IMR-90 (cell line): ENCODE measurements around the gene ELMO1. TPM values are rescaled to one million over a fixed set of nuclear protein-coding genes. Genes with fewer than 3 reads are reported as not detected.

Experiments
- ATAC-seq: fragments of 200-7000 bp; cut with Tn5 transposase; 2 replicates; pipeline ENCODE4 v1.9.1; 2020; ENCODE audit warnings: low read depth, mild to moderate bottlenecking, moderate library complexity
- BruUV-seq: library from RNA; stranded (reverse); fragments of 400-500 nt; replicated peaks from 2 replicates; lab custom pipeline; 2021; lab: Mats Ljungman, UMichigan
- CTCF ChIA-PET: fragments of 300-600 bp; formaldehyde crosslinking; extraction: SDS; loops from one replicate; lab custom pipeline; 2021; ENCODE audit warnings: antibody characterized with exemption; lab: Yijun Ruan, JAX
- POLR2A ChIA-PET: fragments of 300-600 bp; sonication (Branson Sonifier 250); formaldehyde crosslinking; loops from one replicate; lab custom pipeline; 2022; ENCODE audit warnings: antibody characterized with exemption; ENCODE audit not compliant: unreplicated experiment; lab: Charles Lee
- DNase-seq: peaks from one replicate; pipeline ENCODE4 v3.0.0; 2013
- H2AFZ ChIP-seq: replicated peaks from 2 replicates; pipeline ENCODE3; 2013; ENCODE audit warnings: low read length, mild to moderate bottlenecking; ENCODE audit not compliant: poor library complexity
- H2AK5ac ChIP-seq: 2 replicates; pipeline ENCODE4 v1.6.1; 2013; ENCODE audit warnings: low read depth, low read length, inconsistent platforms
- H2AK9ac ChIP-seq: replicated peaks from 2 replicates; pipeline ENCODE3; 2013; ENCODE audit warnings: mild to moderate bottlenecking, low read depth, low read length, moderate library complexity; ENCODE audit not compliant: poor library complexity
- H2BK120ac ChIP-seq: 2 replicates; pipeline ENCODE4 v1.6.1; 2013; ENCODE audit warnings: low read depth, low read length, inconsistent platforms
- H2BK15ac ChIP-seq: 3 replicates; pipeline ENCODE4 v1.6.1; 2013; ENCODE audit warnings: low read depth, low read length, inconsistent platforms
- H2BK20ac ChIP-seq: 2 replicates; pipeline ENCODE4 v1.6.1; 2013; ENCODE audit warnings: low read depth, mild to moderate bottlenecking, inconsistent platforms, low read length, moderate library complexity
- H2BK5ac ChIP-seq: 2 replicates; pipeline ENCODE4 v1.6.1; 2013; ENCODE audit warnings: mild to moderate bottlenecking, low read depth, low read length, inconsistent platforms; ENCODE audit not compliant: poor library complexity, severe bottlenecking
- H3K14ac ChIP-seq: replicated peaks from 2 replicates; pipeline ENCODE4 v1.6.1; 2013; ENCODE audit warnings: low read depth, low read length, inconsistent platforms
- H3K18ac ChIP-seq: 2 replicates; pipeline ENCODE4 v1.6.1; 2013; ENCODE audit warnings: low read depth, low read length, control low read depth
- H3K23ac ChIP-seq: 2 replicates; pipeline ENCODE4 v1.6.1; 2013; ENCODE audit warnings: low read depth, low read length, inconsistent platforms
- H3K27ac ChIP-seq: 2 replicates; pipeline ENCODE4 v1.5.1; 2013; ENCODE audit warnings: mild to moderate bottlenecking, control low read depth, low read length; ENCODE audit not compliant: insufficient read depth
- H3K27me3 ChIP-seq: 2 replicates; pipeline ENCODE4 v1.6.1; 2013; ENCODE audit warnings: low read length; ENCODE audit not compliant: control insufficient read depth, insufficient read depth
- H3K36me3 ChIP-seq: 2 replicates; pipeline ENCODE4 v1.6.1; 2013; ENCODE audit warnings: low read length, mixed read lengths; ENCODE audit not compliant: control insufficient read depth, insufficient read depth
- H3K4ac ChIP-seq: 2 replicates; pipeline ENCODE4 v1.6.1; 2013; ENCODE audit warnings: low read depth, low read length, inconsistent platforms
- H3K4me1 ChIP-seq: 2 replicates; pipeline ENCODE4 v1.6.1; 2013; ENCODE audit warnings: low read length, mixed read lengths; ENCODE audit not compliant: control insufficient read depth, insufficient read depth
- H3K4me2 ChIP-seq: 2 replicates; pipeline ENCODE4 v1.6.1; 2013; ENCODE audit warnings: low read depth, mild to moderate bottlenecking, control low read depth, low read length, moderate library complexity
- H3K4me3 ChIP-seq: 2 replicates; pipeline ENCODE4 v1.5.1; 2013; ENCODE audit warnings: low read depth, mild to moderate bottlenecking, control low read depth, low read length, moderate library complexity; ENCODE audit not compliant: insufficient read depth
- H3K56ac ChIP-seq: 2 replicates; pipeline ENCODE4 v1.6.1; 2013; ENCODE audit warnings: low read length, inconsistent platforms; ENCODE audit not compliant: insufficient read depth; ENCODE audit errors: extremely low read depth
- H3K79me1 ChIP-seq, 2 experiments: 2 replicates each; pipeline ENCODE4 v1.6.1; 2013; ENCODE audit warnings: low read length in 2 of 2, inconsistent platforms in 1 of 2, low read depth in 1 of 2
- H3K9ac ChIP-seq: 2 replicates; pipeline ENCODE4 v1.6.1; 2013; ENCODE audit warnings: low read depth, low read length, control low read depth
- H3K9me1 ChIP-seq: 2 replicates; pipeline ENCODE4 v1.6.1; 2013; ENCODE audit warnings: low read length, inconsistent platforms; ENCODE audit not compliant: insufficient read depth
- H3K9me3 ChIP-seq: 2 replicates; pipeline ENCODE4 v1.6.1; 2013; ENCODE audit warnings: low read length; ENCODE audit not compliant: control insufficient read depth, insufficient read depth
- H4K20me1 ChIP-seq: 2 replicates; pipeline ENCODE4 v1.6.1; 2013; ENCODE audit warnings: low read length, inconsistent platforms; ENCODE audit not compliant: insufficient read depth
- H4K5ac ChIP-seq: 2 replicates; pipeline ENCODE4 v1.6.1; 2013; ENCODE audit warnings: mild to moderate bottlenecking, low read depth, low read length, control low read depth
- H4K8ac ChIP-seq, 2 experiments: 2 replicates each; pipeline ENCODE4 v1.6.1; 2013; ENCODE audit warnings: low read depth in 2 of 2, low read length in 2 of 2, control low read depth in 1 of 2, inconsistent platforms in 1 of 2
- H4K91ac ChIP-seq: 2 replicates; pipeline ENCODE4 v1.6.1; 2013; ENCODE audit warnings: low read depth, low read length, inconsistent platforms; ENCODE audit not compliant: insufficient read depth
- BHLHE40 ChIP-seq: fragments of 150-350 bp; IDR thresholded peaks from 2 replicates; pipeline ENCODE4 v1.6.1; 2016; ENCODE audit warnings: mild to moderate bottlenecking, low read depth, low read length
- CHD1 ChIP-seq: IDR thresholded peaks from 2 replicates; pipeline ENCODE4 v1.6.1; 2012; ENCODE audit warnings: low read depth, low read length, improper control_type of control experiment
- FOS ChIP-seq: fragments of 150-350 bp; IDR thresholded peaks from 2 replicates; pipeline ENCODE4 v1.6.1; 2016; ENCODE audit warnings: low read depth, low read length
- MAFK ChIP-seq: IDR thresholded peaks from 2 replicates; pipeline ENCODE4 v1.6.1; 2012; ENCODE audit warnings: low read depth, low read length, improper control_type of control experiment
- MAZ ChIP-seq: IDR thresholded peaks from 2 replicates; pipeline ENCODE4 v1.6.1; 2012; ENCODE audit warnings: low read depth, mild to moderate bottlenecking, low read length, improper control_type of control experiment, moderate library complexity, borderline replicate concordance
- MXI1 ChIP-seq: IDR thresholded peaks from 2 replicates; pipeline ENCODE4 v1.6.1; 2012; ENCODE audit warnings: low read depth, mild to moderate bottlenecking, low read length, moderate library complexity, borderline replicate concordance
- NFE2L2 ChIP-seq: fragments of 150-350 bp; IDR thresholded peaks from 2 replicates; pipeline ENCODE4 v1.6.1; 2016; ENCODE audit warnings: low read depth, mild to moderate bottlenecking, low read length
- RAD21 ChIP-seq: IDR thresholded peaks from 2 replicates; pipeline ENCODE4 v1.6.1; 2012; ENCODE audit warnings: low read length, improper control_type of control experiment
- RFX5 ChIP-seq: IDR thresholded peaks from 2 replicates; pipeline ENCODE4 v1.8.0; 2012; ENCODE audit warnings: low read depth, mild to moderate bottlenecking, low read length, moderate library complexity
- SMC3 ChIP-seq: fragments of 150-350 bp; IDR thresholded peaks from 2 replicates; pipeline ENCODE4 v1.6.1; 2016; ENCODE audit warnings: low read depth, mild to moderate bottlenecking, antibody characterized with exemption, low read length, moderate library complexity
- USF2 ChIP-seq: fragments of 150-350 bp; IDR thresholded peaks from 2 replicates; pipeline ENCODE4 v1.6.1; 2017; ENCODE audit warnings: mild to moderate bottlenecking, antibody characterized with exemption, low read length, low read depth
- WGBS, 2 experiments: methylation state at CpG; one replicate each; pipeline versions ENCODE4 v1.1.5 to v1.1.7; 2013; ENCODE audit warnings: missing lambda C conversion rate in 2 of 2; ENCODE audit not compliant: insufficient read length in 1 of 2; ENCODE audit errors: extremely low coverage in 2 of 2; 5-methylcytosine and 5-hydroxymethylcytosine counted together
- dilution Hi-C: fragments of 300-500 bp; cut with HindIII; formaldehyde crosslinking; loops from one replicate; pipeline ENCODE4 v1.14.3; 2018; ENCODE audit warnings: low sequenced_read_pairs; ENCODE audit not compliant: unreplicated experiment
- in situ Hi-C: fragments of 300-500 bp; cut with MboI; formaldehyde crosslinking; loops from 3 replicates; pipeline ENCODE4 v1.14.3; 2019; ENCODE audit warnings: low sequenced_read_pairs, inconsistent platforms, mixed read lengths
- intact Hi-C: fragments of 100-400 bp; cut with micrococcal nuclease; formaldehyde crosslinking; loops from 2 replicates; pipeline ENCODE4 v1.10.0; 2022
- polyA plus RNA-seq, 3 experiments: library from polyadenylated mRNA; depleted of rRNA; stranded (reverse); fragments of >200 nt; gene quantifications; 2 replicates each; pipeline ENCODE4 v1.2.3, GENCODE V29; 2012; ENCODE audit warnings: low replicate concordance in 1 of 3
- total RNA-seq: library from RNA; depleted of rRNA; stranded (reverse); fragments of >200 nt; gene quantifications from 2 replicates; pipeline ENCODE4 v1.2.3, GENCODE V29; 2012

Gene ELMO1
- total and polyA plus RNA-seq, 2 of the 4 experiments (the other 2 are of a cell fraction): 0.03 TPM; not detected in 1

DNA sequence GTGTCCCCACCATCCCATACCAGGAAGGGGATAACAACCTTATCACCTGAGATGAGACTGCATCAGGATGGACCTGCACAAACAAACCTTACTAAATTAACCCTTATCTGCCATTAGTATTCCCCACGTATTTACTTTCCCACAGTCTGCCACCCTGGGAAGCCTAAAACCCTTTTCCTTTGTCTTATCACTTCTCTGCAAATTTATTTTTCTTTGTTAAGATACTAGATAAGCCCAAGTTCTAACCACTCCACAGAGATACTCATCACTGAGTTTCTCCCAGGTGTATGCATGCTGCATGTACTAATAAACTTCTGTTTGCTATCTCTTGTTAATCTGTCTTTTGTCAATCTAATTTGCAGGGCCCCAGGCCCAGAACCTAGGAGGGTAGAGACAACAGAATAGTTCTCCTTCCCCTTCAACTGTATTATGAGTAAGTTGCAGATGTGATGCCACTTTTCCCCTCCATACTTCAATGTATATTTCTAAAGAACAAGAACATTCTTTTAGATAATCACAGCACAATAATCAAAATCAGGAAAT, 66.0 kb downstream of the ELMO1 start:
- H4K91ac ChIP-seq: no peak overlapping the region

More for the DNA sequence above, 66.0 kb downstream of the ELMO1 start:
- POLR2A ChIA-PET: no interaction called here
- BruUV-seq: no TSS peak
- H3K18ac ChIP-seq: no peak overlapping the region
- no peak overlapping the region for H2BK120ac ChIP-seq
- no peak overlapping the region for H2BK15ac ChIP-seq
- no peak overlapping the region for H3K4ac ChIP-seq
- no peaks in the 10 kb centered on the region for H4K20me1 ChIP-seq
- H3K56ac ChIP-seq: no peak overlapping the region
- H3K27ac ChIP-seq: no peak overlapping the region
- intact Hi-C loops (loop anchor here (10.0 kb wide), 1 partner anchor 62 kb away; the partner anchor contains the start of gene ELMO1), dilution Hi-C loops (no loop called here), in situ Hi-C loops (no loop called here)
- H3K9me1 ChIP-seq: no peaks in the 10 kb centered on the region
- DNase-seq: no peak
- H3K9me3 ChIP-seq: peaks cover 15% of the 10 kb centered on the region; the same call in 1 of the 2 replicates
- no peaks in the 10 kb centered on the region for H3K79me1 ChIP-seq
- H2AK9ac ChIP-seq: no peak overlapping the region
- H2BK20ac ChIP-seq: no peak overlapping the region
- no peak overlapping the region for H3K14ac ChIP-seq
- H3K27me3 ChIP-seq: no peaks in the 10 kb centered on the region
- ATAC-seq: no peak
- no peak overlapping the region for H3K4me2 ChIP-seq
- H2AK5ac ChIP-seq: no peak overlapping the region
- H3K4me3 ChIP-seq: no peak overlapping the region
- H3K36me3 ChIP-seq: no peaks in the 10 kb centered on the region
- H4K8ac ChIP-seq: no peak overlapping the region
- no peaks in the 10 kb centered on the region for H3K4me1 ChIP-seq
- no peak overlapping the region for H3K9ac ChIP-seq
- CTCF ChIA-PET: no interaction called here
- no peak overlapping the region for H2AFZ ChIP-seq
- TF ChIP-seq USF2: no peak
- TF ChIP-seq FOS: no peak
- TF ChIP-seq BHLHE40: no peak
- no peak for TF ChIP-seq SMC3
- no peak for TF ChIP-seq RAD21
- TF ChIP-seq RFX5: no peak
- TF ChIP-seq CHD1: no peak
- no peak for TF ChIP-seq MAFK
- no peak for TF ChIP-seq MXI1
- no peak for TF ChIP-seq MAZ
- no peak for TF ChIP-seq NFE2L2
- WGBS, 2 experiments: no CpG with 5 or more reads among the region's 1 CpG
- no peak overlapping the region for H3K23ac ChIP-seq
- no peak overlapping the region for H4K5ac ChIP-seq
- H2BK5ac ChIP-seq: no peak overlapping the region
